Activated CD4-positive, alpha-beta T cell treated with anti-CD3 and anti-CD28 coated beads, Interleukin-2, amount 50 U/mL, for 16 hours (primary cell): Measurements from ENCODE around the gene CCNG1.
"Not testable (repeated sequence)": the region's sequence is repeated elsewhere in the genome, so short reads cannot be mapped to it uniquely, and the experiment has no call there.

Experiments
- DNase-seq: peaks from one replicate; pipeline ENCODE4 v3.0.0-alpha.2; 2020

The CCNG1 gene

GRCh38 chr5:163437309-163438182 is at the start of gene CCNG1:
TSS of gene CCNG1 (plus strand) at chr5:163437595. CDS start at chr5:163439257, 1,662 bp downstream.
- peak; percentile 96 for DNase-seq

GRCh38 chr5:163395792-163396191 is 41.6 kb upstream of the CCNG1 start:
- DNase-seq = no peak

- DNase-seq = not testable (repeated sequence)
These were observed 40.5 kb upstream of the CCNG1 start for GRCh38 chr5:163396818-163397340.

- DNase-seq = no peak
These were observed 40.0 kb upstream of the CCNG1 start for GRCh38 chr5:163397354-163397753.

- DNase-seq = no peak
These were observed 37.5 kb upstream of the CCNG1 start for GRCh38 chr5:163399923-163400322.

GRCh38 chr5:163401271-163401670 is 36.1 kb upstream of the CCNG1 start:
- DNase-seq = no peak

- no peak for DNase-seq
These were observed 35.4 kb upstream of the CCNG1 start for GRCh38 chr5:163402007-163402406.

- DNase-seq = no peak
These were observed 32.8 kb upstream of the CCNG1 start for GRCh38 chr5:163404364-163405173.

- DNase-seq = no peak
These were observed 30.2 kb upstream of the CCNG1 start for GRCh38 chr5:163407034-163407655.

- DNase-seq = peak; percentile 53
These were observed 29.0 kb upstream of the CCNG1 start for GRCh38 chr5:163408311-163408923.

GRCh38 chr5:163409384-163409783 is 28.0 kb upstream of the CCNG1 start:
- no peak for DNase-seq

- DNase-seq = no peak
These were observed 26.9 kb upstream of the CCNG1 start for GRCh38 chr5:163410505-163410904.

GRCh38 chr5:163415673-163416072 is 21.7 kb upstream of the CCNG1 start:
- not testable (repeated sequence) for DNase-seq

- no peak for DNase-seq
These were observed 12.6 kb upstream of the CCNG1 start for GRCh38 chr5:163424836-163425235.

GRCh38 chr5:163426128-163426527 is 11.3 kb upstream of the CCNG1 start:
- not testable (repeated sequence) for DNase-seq

- DNase-seq = no peak
These were observed 4.9 kb upstream of the CCNG1 start for GRCh38 chr5:163432544-163432943.

- DNase-seq = no peak
These were observed 4.1 kb upstream of the CCNG1 start for GRCh38 chr5:163433271-163433670.

- DNase-seq = peak; percentile 24
These were observed 3.0 kb upstream of the CCNG1 start for GRCh38 chr5:163434401-163434866.

- no peak for DNase-seq
These were observed 880 bp upstream of the CCNG1 start for GRCh38 chr5:163436515-163436914.

GRCh38 chr5:163437011-163437308 is 435 bp upstream of the CCNG1 start:
- DNase-seq = no peak

GRCh38 chr5:163439092-163439425 is 1.7 kb downstream of the CCNG1 start:
- DNase-seq = peak; percentile 45

- DNase-seq = no peak
These were observed 3.6 kb downstream of the CCNG1 start for GRCh38 chr5:163440954-163441353.

- no peak for DNase-seq
These were observed 7.1 kb downstream of the CCNG1 start for GRCh38 chr5:163444526-163444925.
